CD4-positive, alpha-beta T cell (primary cell): Measurements from ENCODE around the gene SETBP1. TPM values are rescaled to one million over a fixed set of nuclear protein-coding genes. Genes with fewer than 3 reads are reported as not detected.

Source experiments
- ATAC-seq: fragments of 200-7000 bp; cut with Tn5 transposase; one replicate; pipeline ENCODE4 v1.10.0; 2022; ENCODE audit warnings: mild to moderate bottlenecking; ENCODE audit not compliant: poor library complexity
- CTCF ChIA-PET: fragments of 350-600 bp; sonication (Branson Sonifier 250); formaldehyde crosslinking; loops from one replicate; lab custom pipeline; 2021; ENCODE audit warnings: antibody characterized with exemption, inconsistent platforms; lab: Charles Lee
- POLR2A ChIA-PET: fragments of 350-600 bp; sonication (Branson Sonifier 250); formaldehyde crosslinking; loops from one replicate; lab custom pipeline; 2021; ENCODE audit warnings: antibody characterized with exemption, inconsistent platforms; lab: Charles Lee
- DNase-seq, 14 experiments: peaks; one replicate each; pipeline ENCODE4 v3.0.0-alpha.2; 2013 to 2020; ENCODE audit warnings: mixed read lengths in 2 of 14
- H3K27ac ChIP-seq, 2 donors: one replicate each; pipeline versions ENCODE4 v1.5.1 to v1.7.0; 2013; ENCODE audit warnings: low read length in 2 of 2, low read depth in 1 of 2, mild to moderate bottlenecking in 1 of 2
- H3K27me3 ChIP-seq, 2 experiments: 1 replicate in 1 of 2; 2 replicates in 1 of 2; pipeline versions ENCODE4 v1.6.1 to v1.7.0; 2013; ENCODE audit warnings: low read length in 2 of 2, control low read depth in 1 of 2, mild to moderate bottlenecking in 1 of 2, moderate library complexity in 1 of 2; ENCODE audit not compliant: insufficient read depth in 2 of 2, control insufficient read depth in 1 of 2
- H3K36me3 ChIP-seq: one replicate; pipeline ENCODE4 v1.6.1; 2013; ENCODE audit warnings: low read length, control low read depth; ENCODE audit not compliant: insufficient read depth
- H3K4me1 ChIP-seq: one replicate; pipeline ENCODE4 v1.6.1; 2013; ENCODE audit warnings: low read length, control low read depth; ENCODE audit not compliant: insufficient read depth
- H3K4me3 ChIP-seq: one replicate; pipeline ENCODE4 v1.5.1; 2013; ENCODE audit warnings: mild to moderate bottlenecking, low read length, moderate library complexity
- H3K9me3 ChIP-seq, 2 experiments: 1 replicate in 1 of 2; 2 replicates in 1 of 2; pipeline versions ENCODE4 v1.6.1 to v1.7.0; 2013; ENCODE audit warnings: low read length in 2 of 2, mild to moderate bottlenecking in 2 of 2, control low read depth in 1 of 2, moderate library complexity in 1 of 2; ENCODE audit not compliant: control insufficient read depth in 1 of 2, insufficient read depth in 1 of 2
- H3K27ac Mint-ChIP-seq: one replicate; pipeline ENCODE4 v1.8.0; 2020; ENCODE audit warnings: mixed read lengths
- H3K27me3 Mint-ChIP-seq: one replicate; pipeline ENCODE4 v1.8.0; 2021; ENCODE audit warnings: mixed read lengths
- H3K36me3 Mint-ChIP-seq: one replicate; pipeline ENCODE4 v1.8.0; 2021; ENCODE audit warnings: low read depth, mixed read lengths
- H3K4me1 Mint-ChIP-seq: one replicate; pipeline ENCODE4 v1.8.0; 2021; ENCODE audit warnings: low read depth, mixed read lengths
- H3K4me3 Mint-ChIP-seq: one replicate; pipeline ENCODE4 v1.8.0; 2020; ENCODE audit warnings: mild to moderate bottlenecking, mixed read lengths
- H3K9me3 Mint-ChIP-seq: one replicate; pipeline ENCODE4 v1.8.0; 2020; ENCODE audit warnings: mixed read lengths
- CTCF ChIP-seq: fragments of 200-600 bp; IDR thresholded peaks from one replicate; pipeline ENCODE4 v1.8.0; 2022; ENCODE audit warnings: antibody characterized with exemption, mild to moderate bottlenecking
- intact Hi-C, 2 experiments: fragments of 100-400 bp; cut with DNase I in 1 of 2; cut with micrococcal nuclease in 1 of 2; formaldehyde crosslinking; loops; one replicate each; pipeline versions ENCODE4 v1.15.1 to v1.9.0; 2023 to 2025; cut with DNase I, micrococcal nuclease
- total RNA-seq, 174 experiments: library from RNA in 2 of 174; stranded (reverse) in 2 of 174; gene quantifications; one replicate each; pipeline ENCODE4 v1.2.3 and lab custom pipeline; 2021 to 2026

Gene SETBP1
- total RNA-seq, 2 experiments from 2014 or later: 0.25 to 0.41 TPM

GRCh38 chr18:44812426-44812825, 131.7 kb downstream of the SETBP1 start:
- no peak for TF ChIP-seq CTCF
- ChIA-PET POLR2A (no interaction called here), CTCF (no interaction called here)
- intact Hi-C loops: no loop called here
- H3K27ac Mint-ChIP-seq: no peak overlapping the region
- Histone ChIP-seq H3K9me3 (no peaks in the 10 kb centered on the region), H3K27ac (no peak overlapping the region), H3K36me3 (no peaks in the 10 kb centered on the region), H3K4me3 (no peak overlapping the region), H3K4me1 (no peaks in the 10 kb centered on the region), H3K27me3 (no peaks in the 10 kb centered on the region)
- H3K9me3 Mint-ChIP-seq: no peaks in the 10 kb centered on the region
- no peaks in the 10 kb centered on the region for H3K27me3 Mint-ChIP-seq
- ATAC-seq (no peak), DNase-seq (no peak)
- H3K4me1 Mint-ChIP-seq: no peaks in the 10 kb centered on the region
- no peak overlapping the region for H3K4me3 Mint-ChIP-seq
- no peaks in the 10 kb centered on the region for H3K36me3 Mint-ChIP-seq

- no peak for ATAC-seq
- H3K4me3 ChIP-seq: no peak overlapping the region
- Mint-ChIP-seq H3K9me3 (no peaks in the 10 kb centered on the region), H3K27ac (no peak overlapping the region), H3K4me3 (no peak overlapping the region), H3K36me3 (no peaks in the 10 kb centered on the region), H3K4me1 (no peaks in the 10 kb centered on the region), H3K27me3 (no peaks in the 10 kb centered on the region)
- no peaks in the 10 kb centered on the region for H3K9me3 ChIP-seq
- DNase-seq: no peak
- H3K27me3 ChIP-seq: no peaks in the 10 kb centered on the region
- intact Hi-C loops: no loop called here
- no peak for TF ChIP-seq CTCF
- CTCF ChIA-PET: no interaction called here
- no peaks in the 10 kb centered on the region for H3K4me1 ChIP-seq
- POLR2A ChIA-PET: no interaction called here
- H3K27ac ChIP-seq: no peak overlapping the region
- no peaks in the 10 kb centered on the region for H3K36me3 ChIP-seq
Measured at GRCh38 chr18:44813586-44813985, 132.9 kb downstream of the SETBP1 start.

- H3K9me3 Mint-ChIP-seq: no peaks in the 10 kb centered on the region
- CTCF ChIA-PET: no interaction called here
- no peak for ATAC-seq
Measured at GRCh38 chr18:44815108-44815507, 134.4 kb downstream of the SETBP1 start.

More at GRCh38 chr18:44815108-44815507, 134.4 kb downstream of the SETBP1 start:
- Histone ChIP-seq H3K4me1 (no peaks in the 10 kb centered on the region), H3K27me3 (no peaks in the 10 kb centered on the region), H3K27ac (no peak overlapping the region), H3K4me3 (no peak overlapping the region), H3K36me3 (no peaks in the 10 kb centered on the region), H3K9me3 (no peaks in the 10 kb centered on the region)
- H3K4me3 Mint-ChIP-seq: no peak overlapping the region
- no peak for TF ChIP-seq CTCF
- H3K27ac Mint-ChIP-seq: no peak overlapping the region
- no peaks in the 10 kb centered on the region for H3K36me3 Mint-ChIP-seq
- H3K4me1 Mint-ChIP-seq: no peaks in the 10 kb centered on the region
- POLR2A ChIA-PET: no interaction called here
- no peak for DNase-seq
- intact Hi-C loops: no loop called here
- no peaks in the 10 kb centered on the region for H3K27me3 Mint-ChIP-seq
